Activated CD4-positive, alpha-beta T cell treated with anti-CD3 and anti-CD28 coated beads for 36 hours (primary cell): Measurements from ENCODE around the gene HEPN1. TPM values are rescaled to one million over a fixed set of nuclear protein-coding genes. Genes with fewer than 3 reads are reported as not detected.
A peak's percentile ranks its signal among the peaks of the same experiment; 100 is the strongest.

Experiments
- ATAC-seq: fragments of 200-7000 bp; cut with Tn5 transposase; one replicate; pipeline ENCODE4 v1.10.0; 2021; ENCODE audit warnings: mild to moderate bottlenecking, moderate library complexity
- CTCF ChIA-PET: fragments of 350-600 bp; sonication (Branson Sonifier 250); formaldehyde crosslinking; loops from one replicate; lab custom pipeline; 2021; ENCODE audit warnings: antibody characterized with exemption; lab: Charles Lee
- POLR2A ChIA-PET: fragments of 350-600 bp; sonication (Branson Sonifier 250); formaldehyde crosslinking; loops from one replicate; lab custom pipeline; 2021; ENCODE audit warnings: antibody characterized with exemption, inconsistent platforms; lab: Charles Lee
- DNase-seq: peaks from one replicate; pipeline ENCODE4 v3.0.0-alpha.2; 2020
- H3K27ac Mint-ChIP-seq: one replicate; pipeline ENCODE4 v1.8.0; 2021; ENCODE audit warnings: mixed read lengths
- H3K27me3 Mint-ChIP-seq: one replicate; pipeline ENCODE4 v1.8.0; 2021; ENCODE audit warnings: mixed read lengths
- H3K36me3 Mint-ChIP-seq: one replicate; pipeline ENCODE4 v1.8.0; 2021; ENCODE audit warnings: low read depth, mixed read lengths
- H3K4me1 Mint-ChIP-seq: one replicate; pipeline ENCODE4 v1.8.0; 2021; ENCODE audit warnings: mixed read lengths
- H3K4me3 Mint-ChIP-seq: one replicate; pipeline ENCODE4 v1.8.0; 2021; ENCODE audit warnings: mild to moderate bottlenecking, moderate library complexity, mixed read lengths
- H3K9me3 Mint-ChIP-seq: one replicate; pipeline ENCODE4 v1.8.0; 2021; ENCODE audit warnings: low read depth, mixed read lengths
- intact Hi-C, 2 experiments: fragments of 100-400 bp; cut with DNase I in 1 of 2; cut with micrococcal nuclease in 1 of 2; formaldehyde crosslinking; loops; one replicate each; pipeline versions ENCODE4 v1.14.2 to v1.15.1; 2022 to 2024; cut with DNase I, micrococcal nuclease
- total RNA-seq, 2 experiments: library from RNA; stranded (reverse); gene quantifications; one replicate each; pipeline ENCODE4 v1.2.3, GENCODE V29; 2021

The HEPN1 gene
- not detected for total RNA-seq

GRCh38 chr11:124918950-124919349 lies at the start of gene HEPN1:
Gene HEPN1 (plus strand): TSS chr11:124919250.
- Mint-ChIP-seq H3K27me3 (no peaks in the 10 kb centered on the region), H3K9me3 (no peaks in the 10 kb centered on the region), H3K36me3 (no peaks in the 10 kb centered on the region), H3K27ac (no peak within 1 kb of the TSS), H3K4me1 (peaks cover 17% of the 10 kb centered on the region), H3K4me3 (no peak within 1 kb of the TSS)
- POLR2A ChIA-PET: no interaction called here
- ATAC-seq (no peak), DNase-seq (no peak)
- intact Hi-C loops: no loop called here
- CTCF ChIA-PET: interaction anchor here (0.7 to 1.2 kb wide), 3 partner anchors 43 to 81 kb away, joined by 3 to 4 read pairs (median 3); no protein-coding TSS in a partner anchor

- DNase-seq (no peak), ATAC-seq (no peak)
- H3K9me3 Mint-ChIP-seq: no peaks in the 10 kb centered on the region
- H3K27me3 Mint-ChIP-seq: peaks cover 75% of the 10 kb centered on the region
- H3K27ac Mint-ChIP-seq: no peak overlapping the region
- intact Hi-C loops: loop anchor here in 1 of 2 experiments (10.0 kb wide), 1 partner anchor 455 kb away; no protein-coding TSS in a partner anchor
- H3K4me1 Mint-ChIP-seq: peaks cover 24% of the 10 kb centered on the region
- CTCF ChIA-PET: interaction anchor here (0.5 to 0.7 kb wide), 3 partner anchors 22 to 292 kb away, joined by 3 to 4 read pairs (median 3); no protein-coding TSS in a partner anchor
- no peak overlapping the region for H3K4me3 Mint-ChIP-seq
- POLR2A ChIA-PET: no interaction called here
- no peaks in the 10 kb centered on the region for H3K36me3 Mint-ChIP-seq
These were observed 49.7 kb upstream of the HEPN1 start for GRCh38 chr11:124869331-124869730.

GRCh38 chr11:124869856-124870387 lies 49.1 kb upstream of the HEPN1 start:
- no peak for DNase-seq
- no peaks in the 10 kb centered on the region for H3K9me3 Mint-ChIP-seq
- ChIA-PET POLR2A (no interaction called here), CTCF (interaction anchor here (0.5 to 0.7 kb wide), 5 partner anchors 21 to 292 kb away, joined by 3 to 4 read pairs (median 3); no protein-coding TSS in a partner anchor)
- no peaks in the 10 kb centered on the region for H3K36me3 Mint-ChIP-seq
- no peak overlapping the region for H3K27ac Mint-ChIP-seq
- H3K4me1 Mint-ChIP-seq: peaks cover 24% of the 10 kb centered on the region
- ATAC-seq: no peak
- intact Hi-C loops: loop anchor here in 1 of 2 experiments (10.0 kb wide), 2 partner anchors 455 to 755 kb away; partner anchors contain the start of gene VWA5A
- H3K27me3 Mint-ChIP-seq: peaks cover 69% of the 10 kb centered on the region
- no peak overlapping the region for H3K4me3 Mint-ChIP-seq

GRCh38 chr11:124870430-124870829 lies 48.6 kb upstream of the HEPN1 start:
- CTCF ChIA-PET: interaction anchor here (0.6 to 1.2 kb wide), 4 partner anchors 12 to 193 kb away, joined by 3 read pairs; no protein-coding TSS in a partner anchor
- Mint-ChIP-seq H3K36me3 (no peaks in the 10 kb centered on the region), H3K4me1 (peaks cover 24% of the 10 kb centered on the region), H3K9me3 (no peaks in the 10 kb centered on the region), H3K27ac (no peak overlapping the region), H3K4me3 (no peak overlapping the region), H3K27me3 (peaks cover 69% of the 10 kb centered on the region)
- POLR2A ChIA-PET: interaction anchor here (0.5 kb wide), 1 partner anchor 109 kb away, joined by 3 read pairs; no protein-coding TSS in a partner anchor
- intact Hi-C loops: loop anchor here in 1 of 2 experiments (10.0 kb wide), 1 partner anchor 756 kb away; the partner anchor contains the start of gene VWA5A
- DNase-seq: no peak
- ATAC-seq: no peak

GRCh38 chr11:124872280-124872679 lies 46.8 kb upstream of the HEPN1 start:
- ChIA-PET POLR2A (interaction anchor here (0.8 kb wide), 1 partner anchor 21 kb away, joined by 3 read pairs; no protein-coding TSS in a partner anchor), CTCF (interaction anchor here (1.0 to 1.7 kb wide), 3 partner anchors 36 to 112 kb away, joined by 3 to 4 read pairs (median 4); partner anchors contain the start of gene CCDC15)
- H3K36me3 Mint-ChIP-seq: peaks cover 2% of the 10 kb centered on the region
- H3K4me3 Mint-ChIP-seq: no peak overlapping the region
- H3K27me3 Mint-ChIP-seq: peaks cover 60% of the 10 kb centered on the region
- intact Hi-C loops: loop anchor here in 1 of 2 experiments (10.0 kb wide), 1 partner anchor 757 kb away; the partner anchor contains the start of gene VWA5A
- no peaks in the 10 kb centered on the region for H3K9me3 Mint-ChIP-seq
- DNase-seq (no peak), ATAC-seq (no peak)
- peaks cover 20% of the 10 kb centered on the region for H3K4me1 Mint-ChIP-seq
- H3K27ac Mint-ChIP-seq: no peak overlapping the region

GRCh38 chr11:124872741-124873140 lies 46.3 kb upstream of the HEPN1 start:
- CTCF ChIA-PET: interaction anchor here (0.8 to 1.7 kb wide), 4 partner anchors 9 to 1002 kb away, joined by 3 to 4 read pairs (median 4); partner anchors contain the start of gene CCDC15
- DNase-seq (no peak), ATAC-seq (no peak)
- POLR2A ChIA-PET: no interaction called here
- Mint-ChIP-seq H3K9me3 (no peaks in the 10 kb centered on the region), H3K27me3 (peaks cover 57% of the 10 kb centered on the region), H3K36me3 (peaks cover 2% of the 10 kb centered on the region), H3K4me1 (peaks cover 25% of the 10 kb centered on the region), H3K4me3 (no peak overlapping the region), H3K27ac (no peak overlapping the region)
- intact Hi-C loops: loop anchor here in 1 of 2 experiments (10.0 kb wide), 1 partner anchor 758 kb away; the partner anchor contains the start of gene VWA5A

- peaks cover 2% of the 10 kb centered on the region for H3K36me3 Mint-ChIP-seq
- peaks cover 44% of the 10 kb centered on the region for H3K27me3 Mint-ChIP-seq
- no peak for ATAC-seq
- H3K27ac Mint-ChIP-seq: no peak overlapping the region
- no peak overlapping the region for H3K4me3 Mint-ChIP-seq
- H3K9me3 Mint-ChIP-seq: no peaks in the 10 kb centered on the region
- H3K4me1 Mint-ChIP-seq: peaks cover 17% of the 10 kb centered on the region
- CTCF ChIA-PET: interaction anchor here (1.0 to 1.4 kb wide), 3 partner anchors 8 to 204 kb away, joined by 3 to 5 read pairs (median 4); no protein-coding TSS in a partner anchor
- no peak for DNase-seq
- POLR2A ChIA-PET: no interaction called here
- intact Hi-C loops: loop anchor here in 1 of 2 experiments (10.0 kb wide), 1 partner anchor 759 kb away; the partner anchor contains the start of gene VWA5A
These were observed 45.1 kb upstream of the HEPN1 start for GRCh38 chr11:124873951-124874350.

GRCh38 chr11:124874571-124875255 lies 44.3 kb upstream of the HEPN1 start:
- CTCF ChIA-PET: interaction anchor here (1.3 kb wide), 1 partner anchor 205 kb away, joined by 5 read pairs; no protein-coding TSS in a partner anchor
- Mint-ChIP-seq H3K9me3 (no peaks in the 10 kb centered on the region), H3K27ac (no peak overlapping the region), H3K4me3 (no peak overlapping the region), H3K36me3 (peaks cover 2% of the 10 kb centered on the region), H3K4me1 (peaks cover 14% of the 10 kb centered on the region), H3K27me3 (peaks cover 39% of the 10 kb centered on the region)
- POLR2A ChIA-PET: no interaction called here
- ATAC-seq: no peak
- no peak for DNase-seq
- intact Hi-C loops: loop anchor here in 1 of 2 experiments (5.0 to 10.0 kb wide), 2 partner anchors 760 to 1013 kb away; partner anchors contain the start of genes HYLS1 and VWA5A

GRCh38 chr11:124875401-124875800 lies 43.6 kb upstream of the HEPN1 start:
- DNase-seq (no peak), ATAC-seq (no peak)
- intact Hi-C loops: loop anchor here in 1 of 2 experiments (5.0 to 10.0 kb wide), 2 partner anchors 761 to 1012 kb away; partner anchors contain the start of genes HYLS1 and VWA5A
- Mint-ChIP-seq H3K36me3 (peaks cover 2% of the 10 kb centered on the region), H3K9me3 (no peaks in the 10 kb centered on the region), H3K4me3 (peak overlapping the region; percentile 77), H3K27me3 (peaks cover 32% of the 10 kb centered on the region), H3K4me1 (peaks cover 16% of the 10 kb centered on the region), H3K27ac (no peak overlapping the region)
- ChIA-PET CTCF (interaction anchor here (1.3 to 1.7 kb wide), 5 partner anchors 37 to 206 kb away, joined by 5 to 13 read pairs (median 10); partner anchors contain the start of genes CCDC15 and MSANTD2), POLR2A (no interaction called here)

- CTCF ChIA-PET: interaction anchor here (0.6 to 1.7 kb wide), 26 partner anchors 10 to 694 kb away, joined by 3 to 19 read pairs (median 4); partner anchors contain the start of genes CCDC15, HEPN1, MSANTD2 and SIAE
- peak overlapping the region; percentile 77 for H3K4me3 Mint-ChIP-seq
- H3K27ac Mint-ChIP-seq: peak overlapping the region; percentile 58
- no peaks in the 10 kb centered on the region for H3K9me3 Mint-ChIP-seq
- peaks cover 27% of the 10 kb centered on the region for H3K27me3 Mint-ChIP-seq
- POLR2A ChIA-PET: interaction anchor here (0.7 to 1.2 kb wide), 5 partner anchors 39 to 254 kb away, joined by 3 to 5 read pairs (median 3); partner anchors contain the start of genes TBRG1 and TMEM218
- intact Hi-C loops: loop anchor here (1.0 to 10.0 kb wide), 13 partner anchors 10 to 1011 kb away; partner anchors contain the start of genes CCDC15 (in 2 of the 2), MSANTD2 (in 2 of the 2), ESAM (in 1 of the 2) and HYLS1 (in 1 of the 2)
- peak; percentile 88 for DNase-seq
- peak; percentile 98 for ATAC-seq
- H3K4me1 Mint-ChIP-seq: peaks cover 16% of the 10 kb centered on the region
- H3K36me3 Mint-ChIP-seq: peaks cover 2% of the 10 kb centered on the region
These were observed 42.9 kb upstream of the HEPN1 start for GRCh38 chr11:124875943-124876817.
